Measurements from ENCODE around the gene FAM241B.

- no peak for TF ChIP-seq BHLHE40 (IDR thresholded peaks at IDR 0.05; ENCODE audit: borderline replicate concordance)
- TF ChIP-seq LEF1 (IDR thresholded peaks at IDR 0.05; ENCODE audit: borderline replicate concordance): no peak
- TF ChIP-seq SP1 (IDR thresholded peaks at IDR 0.05): no peak
- no peak for TF ChIP-seq FOXM1 (IDR thresholded peaks at IDR 0.05; ENCODE audit: borderline replicate concordance)
- no peak for TF ChIP-seq TARDBP (IDR thresholded peaks at IDR 0.05)
- no peak for TF ChIP-seq ELF4 (IDR thresholded peaks at IDR 0.05)
These were observed 20.7 kb downstream of the FAM241B start for GRCh38 chr10:69650589-69651261.
